ENCODE measurements around the gene ASPSCR1.

DNA sequence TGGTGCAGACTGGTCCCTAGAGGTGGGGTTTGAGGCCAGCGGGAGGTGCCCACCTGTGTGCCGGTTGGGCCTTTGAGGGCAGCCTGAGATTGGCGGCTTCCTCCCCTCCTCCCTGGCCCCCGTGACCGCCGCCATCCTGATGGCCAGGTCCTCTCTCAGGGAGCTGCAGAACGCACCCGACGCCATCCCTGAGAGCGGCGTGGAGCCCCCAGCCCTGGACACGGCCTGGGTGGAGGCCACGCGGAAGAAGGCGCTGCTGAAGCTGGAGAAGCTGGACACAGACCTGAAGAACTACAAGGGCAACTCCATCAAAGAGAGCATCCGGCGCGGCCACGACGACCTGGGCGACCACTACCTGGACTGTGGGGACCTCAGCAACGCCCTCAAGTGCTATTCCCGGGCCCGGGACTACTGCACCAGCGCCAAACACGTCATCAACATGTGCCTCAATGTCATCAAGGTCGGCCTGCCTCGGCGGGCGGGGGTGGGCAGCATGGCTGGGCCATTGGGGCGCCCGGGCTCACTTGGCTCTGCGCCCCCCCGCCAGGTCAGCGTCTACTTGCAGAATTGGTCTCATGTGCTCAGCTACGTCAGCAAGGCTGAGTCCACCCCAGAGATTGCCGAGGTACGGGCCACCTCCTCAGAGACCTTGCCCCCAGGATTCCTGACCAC lies 77.1 kb downstream of the ASPSCR1 start:
- TF ChIP-seq, protein P1, sequence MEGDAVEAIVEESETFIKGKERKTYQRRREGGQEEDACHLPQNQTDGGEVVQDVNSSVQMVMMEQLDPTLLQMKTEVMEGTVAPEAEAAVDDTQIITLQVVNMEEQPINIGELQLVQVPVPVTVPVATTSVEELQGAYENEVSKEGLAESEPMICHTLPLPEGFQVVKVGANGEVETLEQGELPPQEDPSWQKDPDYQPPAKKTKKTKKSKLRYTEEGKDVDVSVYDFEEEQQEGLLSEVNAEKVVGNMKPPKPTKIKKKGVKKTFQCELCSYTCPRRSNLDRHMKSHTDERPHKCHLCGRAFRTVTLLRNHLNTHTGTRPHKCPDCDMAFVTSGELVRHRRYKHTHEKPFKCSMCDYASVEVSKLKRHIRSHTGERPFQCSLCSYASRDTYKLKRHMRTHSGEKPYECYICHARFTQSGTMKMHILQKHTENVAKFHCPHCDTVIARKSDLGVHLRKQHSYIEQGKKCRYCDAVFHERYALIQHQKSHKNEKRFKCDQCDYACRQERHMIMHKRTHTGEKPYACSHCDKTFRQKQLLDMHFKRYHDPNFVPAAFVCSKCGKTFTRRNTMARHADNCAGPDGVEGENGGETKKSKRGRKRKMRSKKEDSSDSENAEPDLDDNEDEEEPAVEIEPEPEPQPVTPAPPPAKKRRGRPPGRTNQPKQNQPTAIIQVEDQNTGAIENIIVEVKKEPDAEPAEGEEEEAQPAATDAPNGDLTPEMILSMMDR (conservative IDR thresholded peaks at IDR 0.05): no peak
- TF ChIP-seq EZH2 (IDR thresholded peaks at IDR 0.05; ENCODE audit: low read depth): no peak
